HL-60/S4 (cell line): ENCODE results near the gene CFAP61.

ENCODE experiments used
- in situ Hi-C: fragments of 300-500 bp; cut with MboI; formaldehyde crosslinking; loops from 2 replicates; pipeline ENCODE4 v1.14.3; 2022; ENCODE audit warnings: low sequenced_read_pairs

CFAP61 gene

DNA sequence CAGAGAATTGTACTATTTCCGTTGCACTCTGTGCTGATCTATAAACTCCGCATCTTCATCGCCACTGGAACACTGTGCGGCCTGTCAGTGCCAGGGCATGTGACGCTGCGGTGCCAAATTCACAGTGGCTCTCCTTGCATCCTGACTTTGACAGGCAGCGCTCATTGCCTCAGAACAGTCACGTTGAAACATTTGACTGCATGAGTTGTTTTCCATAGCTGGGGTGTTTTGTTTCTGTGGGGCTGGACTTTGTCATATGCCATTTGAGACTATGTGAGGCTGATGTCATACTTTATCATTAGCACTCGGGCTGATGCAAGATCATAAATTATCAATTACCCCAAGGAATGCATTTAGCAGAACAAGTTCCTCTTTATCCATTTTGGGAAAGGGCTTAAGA is 32.7 kb downstream of the CFAP61 start:
- in situ Hi-C loops = loop anchor here (25.0 kb wide), 1 partner anchor 477 kb away; no protein-coding TSS in a partner anchor

DNA sequence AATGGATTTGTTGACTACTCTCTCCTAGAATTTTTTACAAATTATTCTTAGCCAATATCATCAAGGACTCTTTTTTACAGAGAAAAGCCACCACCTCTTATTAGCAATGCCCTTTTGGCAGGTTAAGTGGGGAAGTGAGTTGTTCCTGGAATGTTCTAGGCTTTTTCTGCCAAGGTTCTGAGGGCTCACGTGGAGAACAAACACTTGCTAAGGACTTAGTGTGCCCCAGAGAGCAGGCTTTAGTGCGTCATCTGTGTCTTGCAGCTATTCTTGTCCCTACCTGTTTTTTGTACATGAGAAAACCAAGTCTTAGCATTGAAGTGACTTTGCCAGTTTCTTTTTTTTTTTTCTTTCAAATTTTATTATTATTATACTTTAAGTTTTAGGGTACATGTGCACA is 33.5 kb downstream of the CFAP61 start:
- in situ Hi-C loops = loop anchor here (25.0 kb wide), 1 partner anchor 476 kb away; no protein-coding TSS in a partner anchor

DNA sequence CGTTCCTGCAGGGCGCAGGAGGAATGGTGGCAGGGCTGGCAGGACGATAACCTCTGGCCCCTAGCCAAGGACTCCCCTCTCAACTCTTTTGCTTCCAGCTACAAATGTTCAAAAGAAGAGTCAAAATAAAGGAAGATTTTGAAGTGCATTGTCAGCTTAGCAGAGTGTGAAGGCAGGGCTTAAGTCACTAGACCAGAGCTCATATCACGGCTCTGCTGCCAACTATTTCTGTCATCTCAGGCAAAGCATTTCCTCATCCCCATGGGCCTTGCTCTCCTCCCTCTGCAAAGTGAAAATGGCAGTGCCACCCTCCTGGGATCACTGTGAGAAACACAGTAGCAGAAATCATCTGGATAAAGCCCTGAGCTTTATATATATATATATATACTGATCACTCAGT is 36.7 kb downstream of the CFAP61 start:
- in situ Hi-C loops = loop anchor here (25.0 kb wide), 1 partner anchor 473 kb away; no protein-coding TSS in a partner anchor

GRCh38 chr20:20089939-20090338 is 37.6 kb downstream of the CFAP61 start:
- in situ Hi-C loops = loop anchor here (25.0 kb wide), 1 partner anchor 472 kb away; no protein-coding TSS in a partner anchor

DNA sequence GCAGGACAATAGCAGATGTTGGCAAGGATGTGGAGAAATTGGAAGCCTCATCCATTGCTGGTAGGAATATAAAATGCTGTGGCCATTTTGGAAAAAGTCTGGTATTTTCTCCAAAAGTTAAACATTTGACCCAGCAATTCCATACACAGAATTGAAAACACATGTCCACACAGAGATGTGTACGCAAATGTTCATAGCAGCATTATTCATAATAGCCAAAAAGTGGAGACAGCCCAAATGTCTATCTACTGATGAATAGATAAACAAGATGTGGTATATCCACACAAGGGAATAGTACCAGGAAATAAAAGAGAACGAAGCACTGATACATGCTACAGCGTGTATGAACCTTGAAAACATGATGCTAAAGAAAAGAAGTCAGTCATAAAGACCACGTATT is 40.5 kb downstream of the CFAP61 start:
- in situ Hi-C loops = loop anchor here (25.0 kb wide), 1 partner anchor 469 kb away; no protein-coding TSS in a partner anchor

GRCh38 chr20:20094410-20094809 is 42.1 kb downstream of the CFAP61 start:
- in situ Hi-C loops = loop anchor here (25.0 kb wide), 1 partner anchor 468 kb away; no protein-coding TSS in a partner anchor

DNA sequence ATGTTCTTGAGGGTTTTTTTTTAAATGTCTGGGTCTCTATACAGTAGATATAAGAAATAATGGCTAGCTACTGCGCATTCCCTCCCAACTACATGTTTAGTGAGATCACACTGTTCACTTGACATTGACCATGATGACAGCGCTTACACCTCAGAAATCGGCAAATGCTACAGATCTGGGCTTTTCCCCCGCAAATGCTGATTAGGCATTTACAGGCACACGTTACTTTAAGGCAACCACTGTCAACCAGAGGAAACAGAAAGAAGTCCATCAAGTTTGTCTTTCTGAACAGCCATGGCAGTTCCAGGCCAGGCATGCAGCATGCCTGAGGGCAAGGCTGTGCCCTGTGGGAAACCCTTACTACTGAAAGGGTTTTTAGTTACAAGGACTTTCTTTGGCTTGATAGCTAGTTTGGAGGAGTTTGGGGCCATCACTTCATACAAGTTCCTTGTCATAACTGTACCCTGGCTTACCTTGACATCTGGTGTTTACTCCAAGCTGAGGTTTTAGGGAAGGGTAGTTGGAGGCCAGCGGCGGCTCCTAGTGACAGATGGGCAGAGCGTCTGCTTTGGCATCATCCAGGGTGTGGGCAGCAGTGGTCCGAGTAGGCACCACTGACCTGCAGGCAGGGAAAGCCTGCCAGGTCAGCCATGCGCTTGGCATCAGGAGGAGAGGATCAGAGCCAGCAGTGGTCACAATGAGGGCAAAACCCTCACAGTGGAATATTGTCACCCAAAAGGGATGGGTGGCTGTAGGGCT is 43.0 kb downstream of the CFAP61 start:
- in situ Hi-C loops = loop anchor here (25.0 kb wide), 1 partner anchor 467 kb away; no protein-coding TSS in a partner anchor

DNA sequence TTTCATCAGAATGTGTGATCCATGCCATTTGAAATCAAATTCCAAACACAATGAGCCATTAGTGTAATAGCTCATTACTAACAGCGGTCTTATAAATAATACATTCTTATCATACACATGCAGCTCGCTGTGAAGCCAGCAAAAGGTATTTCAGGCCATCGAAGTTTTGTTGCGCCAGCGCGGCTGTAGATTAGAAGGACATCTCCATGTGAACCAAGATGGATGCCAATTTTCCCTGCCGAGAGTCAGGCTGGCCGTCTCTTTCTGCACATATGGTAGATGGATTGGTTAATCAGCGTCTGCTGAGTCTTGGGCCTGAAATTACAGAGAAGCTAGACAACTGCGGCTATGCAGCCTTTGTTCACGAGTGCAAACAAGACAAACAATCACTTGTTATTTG is 44.1 kb downstream of the CFAP61 start:
- in situ Hi-C loops = loop anchor here (25.0 kb wide), 1 partner anchor 466 kb away; no protein-coding TSS in a partner anchor

DNA sequence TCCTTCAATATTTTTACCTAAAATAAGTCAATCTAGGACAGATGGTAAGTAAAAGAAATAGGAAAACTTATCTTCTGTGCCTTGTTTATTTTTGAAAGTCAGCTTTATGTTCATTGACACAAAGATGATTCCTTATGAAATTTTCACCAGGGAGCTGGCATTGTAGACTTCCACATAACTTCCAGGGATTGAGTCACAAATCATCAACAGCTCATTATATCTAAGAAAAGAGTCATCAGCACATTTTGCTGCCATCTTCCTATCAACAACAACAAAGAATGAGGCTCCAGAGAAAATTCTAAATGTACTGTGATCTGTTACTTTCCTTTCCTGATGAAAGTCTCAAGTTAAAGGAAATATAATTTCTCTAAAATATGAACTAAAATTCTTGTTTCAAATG is 48.5 kb downstream of the CFAP61 start:
- in situ Hi-C loops = loop anchor here (25.0 kb wide), 1 partner anchor 736 kb away; no protein-coding TSS in a partner anchor

DNA sequence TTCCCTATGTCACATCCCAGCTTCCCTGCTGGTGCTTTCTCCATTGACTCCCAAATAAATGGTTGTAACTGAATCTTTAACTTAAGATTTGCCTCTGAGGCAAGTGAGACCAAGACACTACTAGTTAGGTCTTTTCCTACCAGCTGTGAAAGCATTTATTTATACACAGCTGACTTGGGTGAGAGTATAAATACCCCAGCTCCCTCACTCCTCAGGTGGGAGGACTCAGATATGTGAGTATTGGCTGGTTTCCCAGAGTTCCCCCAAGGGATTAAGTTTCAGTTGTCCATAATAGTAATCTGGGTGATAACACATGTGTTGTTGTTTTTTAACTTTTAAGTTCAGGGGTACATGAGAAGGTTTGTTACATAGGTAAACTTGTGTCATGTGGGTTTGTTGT is 49.8 kb downstream of the CFAP61 start:
- in situ Hi-C loops = loop anchor here (25.0 kb wide), 1 partner anchor 735 kb away; no protein-coding TSS in a partner anchor

DNA sequence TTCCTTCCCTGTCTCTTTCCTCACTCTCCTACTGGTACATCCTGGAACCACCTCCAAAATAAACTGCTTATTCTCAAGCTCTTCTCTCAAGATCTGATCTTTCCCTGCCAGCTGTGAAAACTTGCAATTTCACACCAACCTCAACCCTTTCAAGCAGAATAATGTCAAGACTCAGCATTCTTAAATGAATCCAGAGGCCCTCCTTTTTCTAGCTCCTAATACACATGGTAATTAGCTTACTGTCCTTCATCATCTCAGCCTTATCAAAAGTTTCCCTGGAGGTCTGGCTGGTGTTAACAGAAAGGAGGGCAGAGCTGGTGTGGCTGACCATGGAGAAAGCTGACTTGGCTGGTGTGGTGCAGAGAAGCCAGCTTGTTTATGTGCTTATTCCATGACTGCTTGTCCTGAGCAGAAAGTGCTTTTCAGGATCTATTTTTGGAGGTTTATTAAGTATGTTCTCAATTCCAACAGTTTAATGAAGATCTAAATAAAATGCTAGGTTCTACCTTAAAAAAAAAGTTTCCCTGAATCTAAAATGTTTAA is 50.5 kb downstream of the CFAP61 start:
- in situ Hi-C loops = loop anchor here (25.0 kb wide), 1 partner anchor 735 kb away; no protein-coding TSS in a partner anchor

DNA sequence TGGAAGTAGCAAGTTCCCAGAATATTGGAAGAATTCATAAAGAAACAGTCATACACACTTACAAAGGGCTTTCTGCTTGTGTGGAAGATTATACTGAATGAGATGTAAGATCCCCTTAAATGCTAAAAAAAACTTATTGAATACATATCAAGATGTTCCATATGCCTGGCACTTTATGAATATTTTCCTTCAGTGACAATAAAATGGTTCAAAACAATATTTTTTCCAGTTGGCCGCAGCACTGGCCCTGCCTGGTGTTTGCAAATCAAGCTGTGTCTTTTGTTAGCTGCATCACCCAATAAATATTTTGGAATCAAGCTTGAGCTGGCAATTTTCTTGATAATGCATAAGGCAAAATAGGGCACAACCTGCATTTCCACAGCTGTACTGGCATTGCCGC is 51.2 kb downstream of the CFAP61 start:
- in situ Hi-C loops = loop anchor here (25.0 kb wide), 1 partner anchor 734 kb away; no protein-coding TSS in a partner anchor

- in situ Hi-C loops = loop anchor here (25.0 kb wide), 1 partner anchor 714 kb away; no protein-coding TSS in a partner anchor
Measured at GRCh38 chr20:20123187-20123586, 70.9 kb downstream of the CFAP61 start.

GRCh38 chr20:20130399-20130798 is 78.1 kb downstream of the CFAP61 start:
- in situ Hi-C loops = no loop called here

DNA sequence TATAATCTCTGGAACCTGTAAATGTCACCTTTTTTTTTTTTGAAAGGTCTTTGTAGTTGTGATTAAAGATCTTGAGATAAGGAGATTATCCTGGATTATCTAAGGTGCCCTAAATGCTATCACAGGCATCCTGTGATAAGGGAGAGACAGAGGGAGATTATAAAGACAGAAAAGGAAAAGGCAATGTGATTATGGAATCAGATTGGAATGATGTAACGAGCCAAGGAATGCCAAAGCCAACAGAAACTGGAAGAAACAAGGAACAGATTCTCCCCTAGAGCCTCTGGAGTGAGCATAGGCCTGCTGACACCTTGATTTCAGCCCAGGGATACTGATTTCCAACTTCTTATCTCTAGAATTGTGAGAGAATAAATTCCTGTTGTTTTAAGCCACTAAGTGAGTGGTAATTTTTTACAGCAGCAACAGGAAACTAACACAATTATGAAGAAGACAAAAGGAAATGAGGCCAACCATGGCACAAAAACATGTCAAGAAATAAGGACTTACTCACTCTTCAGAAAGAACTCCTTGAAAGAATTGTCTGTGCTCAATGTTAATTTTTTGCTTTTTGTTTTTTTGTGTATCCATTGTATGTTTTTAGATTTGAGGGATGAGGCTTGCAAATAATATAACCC is 82.7 kb downstream of the CFAP61 start:
- in situ Hi-C loops = no loop called here

DNA sequence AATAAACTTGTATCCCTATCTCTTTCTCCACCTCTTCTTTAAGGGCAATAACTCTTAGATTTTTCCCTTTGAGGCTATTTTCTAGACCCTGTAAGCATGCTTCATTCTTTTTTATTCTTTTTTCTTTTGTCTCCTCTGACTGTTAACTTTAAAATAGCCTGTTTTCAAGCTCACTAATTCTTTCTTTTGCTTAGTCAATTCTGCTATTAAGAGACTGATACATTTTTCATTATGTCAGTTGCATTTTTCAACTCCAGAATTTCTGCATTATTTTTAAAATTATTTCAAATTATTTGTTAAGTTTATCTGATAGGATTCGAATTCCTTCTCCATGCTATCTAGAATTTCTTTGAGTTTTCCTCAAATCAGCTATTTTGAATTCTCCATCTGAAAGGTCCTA is 84.0 kb downstream of the CFAP61 start:
- in situ Hi-C loops = no loop called here

DNA sequence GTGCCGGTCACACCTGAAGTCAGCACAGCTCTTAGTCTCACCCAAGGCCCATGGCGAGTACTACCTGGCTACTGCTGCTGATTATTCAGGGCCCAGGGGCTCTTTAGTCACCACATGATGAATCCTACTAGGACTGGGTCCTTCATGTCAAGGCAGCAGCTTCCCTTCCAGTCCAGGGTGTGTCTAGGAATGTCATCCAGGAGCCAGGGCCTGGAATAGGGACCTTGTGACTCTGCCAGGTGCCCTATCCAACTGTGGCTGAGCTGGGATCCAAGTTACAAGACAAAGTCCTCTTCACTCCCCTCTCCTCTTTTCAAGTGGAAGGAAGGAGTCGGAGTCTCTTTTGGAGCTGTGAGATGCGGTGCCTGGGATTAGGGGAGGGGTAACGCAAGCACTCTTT is 85.5 kb downstream of the CFAP61 start:
- in situ Hi-C loops = no loop called here

DNA sequence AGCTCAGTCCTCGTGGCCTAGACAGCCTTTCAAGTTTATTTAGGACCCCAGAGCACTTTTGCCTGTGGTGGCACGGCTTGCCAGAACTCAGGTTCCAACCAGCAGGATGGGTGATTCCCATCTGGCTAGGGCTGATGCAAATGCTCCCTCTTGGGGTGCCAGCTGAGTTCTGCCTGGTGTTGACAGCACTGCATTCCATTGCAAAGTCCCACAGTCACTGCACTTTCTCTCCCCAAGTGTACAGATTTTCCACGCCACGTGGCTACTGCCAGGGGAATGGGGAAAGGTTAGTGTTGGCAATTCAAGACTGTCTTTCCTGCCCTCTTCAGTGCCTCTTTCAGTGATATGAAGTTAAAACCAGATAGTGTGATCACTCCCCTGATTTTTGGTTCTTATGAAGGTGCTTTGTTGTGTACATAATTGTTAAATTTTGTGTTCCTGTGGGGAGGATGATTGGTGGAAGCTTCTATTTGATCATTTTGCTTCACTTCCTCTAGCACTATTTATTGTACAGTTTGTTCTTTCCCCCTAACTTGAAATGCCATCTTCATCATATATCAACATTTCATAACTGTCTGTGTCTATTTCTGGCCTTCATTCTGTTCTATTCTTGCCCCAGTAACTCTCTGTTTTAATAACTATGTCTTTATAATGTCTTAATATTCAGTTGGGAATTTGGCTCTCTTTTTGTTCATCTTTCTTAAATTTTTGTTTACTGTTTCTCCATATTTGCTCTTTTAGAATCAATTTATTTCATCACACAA is 86.2 kb downstream of the CFAP61 start:
- in situ Hi-C loops = no loop called here

DNA sequence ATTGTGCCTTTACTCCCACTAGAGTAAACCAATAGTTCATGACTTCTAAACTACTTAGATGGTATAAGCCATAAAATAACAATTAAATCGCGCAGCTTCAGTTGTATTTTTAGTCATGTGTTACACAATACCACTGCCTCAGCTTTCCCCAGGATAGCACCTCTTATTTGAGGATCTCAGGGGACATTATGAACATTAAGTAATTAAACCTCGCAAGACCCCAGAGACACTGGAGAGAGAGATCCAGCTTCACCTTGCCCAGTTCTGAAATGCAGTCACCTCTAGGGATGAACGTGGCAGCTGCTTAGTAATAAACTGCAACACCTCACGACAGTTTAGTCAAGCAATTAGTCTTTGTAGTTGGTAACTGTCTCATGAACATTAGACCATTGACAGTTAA is 87.1 kb downstream of the CFAP61 start:
- in situ Hi-C loops = no loop called here

- in situ Hi-C loops = no loop called here
Measured at GRCh38 chr20:20143165-20143564, 90.8 kb downstream of the CFAP61 start.

- in situ Hi-C loops = no loop called here
Measured at GRCh38 chr20:20143646-20144045, 91.3 kb downstream of the CFAP61 start.
